Spleen (tissue), 7 donors: Measurements from ENCODE around the gene NHP2.

Experiments
- POLR2A ChIP-seq, 3 donors: fragments of 450-650 bp; IDR thresholded peaks; one replicate each; pipeline ENCODE4 v1.5.1; 2017; ENCODE audit warnings: antibody characterized with exemption in 3 of 3, mild to moderate bottlenecking in 1 of 3
- TF ChIP-seq, protein P1 (sequence below), 11 experiments: fragments of 200-600 bp in 7 of 11; fragments of 450-650 bp in 4 of 11; sonication (generic) in 4 of 11; IDR thresholded peaks in 8 of 11; conservative IDR thresholded peaks in 3 of 11; 1 replicate in 7 of 11; 2 replicates in 4 of 11; pipeline versions ENCODE4 v1.4.0 to v1.8.0; 2016 to 2021; ENCODE audit warnings: antibody characterized with exemption in 11 of 11, inconsistent platforms in 4 of 11, mild to moderate bottlenecking in 1 of 11
- donor health status: DM: no; HTN: no; CAD: no; lungs with moderate emphysema.
- donor health status: DM: no; HTN: no; CAD: no.
- donor health status: DM: no; HTN: no; CAD: no.

DNA sequence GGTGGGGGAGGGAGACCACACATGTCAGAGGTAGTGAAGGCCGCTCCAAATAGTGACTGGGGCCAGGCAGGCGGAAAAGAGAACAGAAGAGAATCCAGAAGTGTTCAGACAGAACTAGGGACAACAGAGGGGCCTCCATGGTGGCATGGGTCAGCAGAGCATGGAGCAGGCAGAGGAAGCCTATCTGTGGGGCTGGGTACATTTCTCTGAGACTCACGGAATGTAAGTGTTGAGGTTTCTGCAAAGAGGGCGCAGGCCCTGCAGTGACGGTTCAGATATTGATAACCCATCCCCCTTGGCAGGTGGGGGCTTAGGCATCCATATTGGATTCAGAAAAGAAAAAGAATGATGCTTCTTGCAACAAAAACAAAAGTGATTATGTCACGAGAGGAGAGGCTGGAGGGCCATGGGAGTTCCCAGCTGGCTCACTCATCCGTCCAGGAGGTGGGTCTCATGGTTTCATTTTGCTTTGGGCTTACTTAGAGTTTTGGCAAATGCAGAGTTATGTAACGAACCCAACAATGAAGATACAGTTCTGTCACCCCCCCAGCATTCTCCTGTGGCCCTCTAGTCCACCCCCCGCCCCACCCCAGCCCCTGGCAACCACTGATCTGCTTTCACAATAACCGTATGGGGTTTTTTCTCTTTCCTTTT lies 28.3 kb downstream of the NHP2 start:
- TF ChIP-seq, protein P1, sequence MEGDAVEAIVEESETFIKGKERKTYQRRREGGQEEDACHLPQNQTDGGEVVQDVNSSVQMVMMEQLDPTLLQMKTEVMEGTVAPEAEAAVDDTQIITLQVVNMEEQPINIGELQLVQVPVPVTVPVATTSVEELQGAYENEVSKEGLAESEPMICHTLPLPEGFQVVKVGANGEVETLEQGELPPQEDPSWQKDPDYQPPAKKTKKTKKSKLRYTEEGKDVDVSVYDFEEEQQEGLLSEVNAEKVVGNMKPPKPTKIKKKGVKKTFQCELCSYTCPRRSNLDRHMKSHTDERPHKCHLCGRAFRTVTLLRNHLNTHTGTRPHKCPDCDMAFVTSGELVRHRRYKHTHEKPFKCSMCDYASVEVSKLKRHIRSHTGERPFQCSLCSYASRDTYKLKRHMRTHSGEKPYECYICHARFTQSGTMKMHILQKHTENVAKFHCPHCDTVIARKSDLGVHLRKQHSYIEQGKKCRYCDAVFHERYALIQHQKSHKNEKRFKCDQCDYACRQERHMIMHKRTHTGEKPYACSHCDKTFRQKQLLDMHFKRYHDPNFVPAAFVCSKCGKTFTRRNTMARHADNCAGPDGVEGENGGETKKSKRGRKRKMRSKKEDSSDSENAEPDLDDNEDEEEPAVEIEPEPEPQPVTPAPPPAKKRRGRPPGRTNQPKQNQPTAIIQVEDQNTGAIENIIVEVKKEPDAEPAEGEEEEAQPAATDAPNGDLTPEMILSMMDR (IDR thresholded peaks at IDR 0.05 in 8 of 11, conservative IDR thresholded peaks at IDR 0.05 in 3 of 11): no peak
- no peak for TF ChIP-seq POLR2A (IDR thresholded peaks at IDR 0.05)
